DND-41 (cell line): ENCODE data around the gene SRGAP3.

Experiments
- ATAC-seq: fragments of 200-7000 bp; cut with Tn5 transposase; 3 replicates; pipeline ENCODE4 v1.9.1; 2021; ENCODE audit warnings: low read depth; ENCODE audit not compliant: insufficient read depth
- DNase-seq: peaks from one replicate; pipeline ENCODE4 v3.0.0-alpha.2; 2020
- H2AFZ ChIP-seq: 2 replicates; pipeline ENCODE4 v1.6.0; 2012; ENCODE audit warnings: low read depth, low read length
- H3K27ac ChIP-seq: 2 replicates; pipeline ENCODE4 v1.5.1; 2012; ENCODE audit warnings: low read length, inconsistent platforms
- H3K27me3 ChIP-seq: fragments of 200-600 bp; sonication (generic); 2 replicates; pipeline ENCODE4 v1.6.0; 2012; ENCODE audit warnings: low read length, mild to moderate bottlenecking, inconsistent platforms; ENCODE audit not compliant: insufficient read depth, poor library complexity
- H3K36me3 ChIP-seq: 2 replicates; pipeline ENCODE4 v1.5.1; 2012; ENCODE audit warnings: low read length, inconsistent platforms; ENCODE audit not compliant: insufficient read depth
- H3K4me1 ChIP-seq: 2 replicates; pipeline ENCODE4 v1.5.1; 2012; ENCODE audit warnings: mild to moderate bottlenecking, low read length; ENCODE audit not compliant: insufficient read depth
- H3K4me2 ChIP-seq: 2 replicates; pipeline ENCODE4 v1.6.0; 2012; ENCODE audit warnings: mild to moderate bottlenecking, moderate library complexity, low read length, inconsistent platforms; ENCODE audit not compliant: insufficient read depth
- H3K4me3 ChIP-seq, 2 experiments: fragments of 200-600 bp in 1 of 2; shearing (Covaris generic) in 1 of 2; 2 replicates each; pipeline ENCODE4 v1.5.1; 2012 to 2016; ENCODE audit warnings: inconsistent platforms in 2 of 2, low read length in 2 of 2, mild to moderate bottlenecking in 2 of 2, low read depth in 1 of 2, moderate library complexity in 1 of 2
- H3K79me2 ChIP-seq: 2 replicates; pipeline ENCODE4 v1.6.0; 2012; ENCODE audit warnings: low read length, inconsistent platforms; ENCODE audit not compliant: insufficient read depth
- H3K9ac ChIP-seq: 2 replicates; pipeline ENCODE4 v1.6.0; 2012; ENCODE audit warnings: low read depth, mild to moderate bottlenecking, inconsistent platforms, low read length, moderate library complexity
- H3K9me3 ChIP-seq: 2 replicates; pipeline ENCODE4 v1.5.1; 2012; ENCODE audit warnings: low read length, moderate library complexity, mild to moderate bottlenecking, inconsistent platforms; ENCODE audit not compliant: insufficient read depth, severe bottlenecking
- H4K20me1 ChIP-seq: 2 replicates; pipeline ENCODE4 v1.6.0; 2012; ENCODE audit warnings: low read length; ENCODE audit not compliant: insufficient read depth
- CTCF ChIP-seq: IDR thresholded peaks from 2 replicates; pipeline ENCODE4 v1.5.1; 2012; ENCODE audit warnings: borderline replicate concordance, low read length, moderate library complexity, mild to moderate bottlenecking; ENCODE audit not compliant: poor library complexity, severe bottlenecking; ENCODE audit errors: extremely low read depth
- EZH2 ChIP-seq: IDR thresholded peaks from 3 replicates; pipeline ENCODE4 v1.6.1; 2012; ENCODE audit warnings: borderline replicate concordance, low read depth, mild to moderate bottlenecking, moderate library complexity, low read length, inconsistent platforms; ENCODE audit not compliant: severe bottlenecking

SRGAP3 gene

DNA sequence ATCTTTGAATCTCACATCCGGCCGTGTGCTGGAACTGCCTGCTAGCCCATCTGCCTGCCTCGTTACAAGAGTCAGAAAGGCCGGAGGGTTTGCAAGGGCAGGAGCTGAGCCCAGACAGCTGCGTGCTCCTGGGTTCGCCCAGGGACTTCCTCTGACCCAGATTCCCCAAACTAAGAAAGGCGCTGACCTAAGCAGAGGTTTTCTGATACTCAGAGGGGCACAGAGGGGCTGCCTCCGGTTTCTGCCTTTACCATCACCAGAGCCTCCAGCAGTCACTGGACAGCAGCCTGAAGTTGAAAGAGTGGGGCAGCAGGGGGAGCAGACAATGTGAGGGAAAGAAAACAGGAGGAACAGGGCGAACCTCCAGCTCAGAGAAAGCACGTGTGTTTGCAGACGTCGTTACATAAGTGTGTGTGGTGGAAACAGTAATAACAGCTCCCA lies 252.7 kb downstream of the SRGAP3 start:
- no peak overlapping the region for H2AFZ ChIP-seq
- H3K27me3 ChIP-seq = peaks cover 16% of the 10 kb centered on the region
- no peaks in the 10 kb centered on the region for H3K79me2 ChIP-seq
- 0 out of 2 replicates have a peak, but pooled peaks cover 3% of the 10 kb centered on the region for H4K20me1 ChIP-seq
- no peaks in the 10 kb centered on the region for H3K36me3 ChIP-seq
- H3K27ac ChIP-seq = no peak overlapping the region
- TF ChIP-seq EZH2 (no peak), CTCF (no peak)
- H3K4me2 ChIP-seq = no peak overlapping the region
- no peaks in the 10 kb centered on the region for H3K4me1 ChIP-seq
- H3K9ac ChIP-seq = no peak overlapping the region
- no peak overlapping the region for H3K4me3 ChIP-seq
- ATAC-seq = no peak
- H3K9me3 ChIP-seq = no peaks in the 10 kb centered on the region
- no peak for DNase-seq

DNA sequence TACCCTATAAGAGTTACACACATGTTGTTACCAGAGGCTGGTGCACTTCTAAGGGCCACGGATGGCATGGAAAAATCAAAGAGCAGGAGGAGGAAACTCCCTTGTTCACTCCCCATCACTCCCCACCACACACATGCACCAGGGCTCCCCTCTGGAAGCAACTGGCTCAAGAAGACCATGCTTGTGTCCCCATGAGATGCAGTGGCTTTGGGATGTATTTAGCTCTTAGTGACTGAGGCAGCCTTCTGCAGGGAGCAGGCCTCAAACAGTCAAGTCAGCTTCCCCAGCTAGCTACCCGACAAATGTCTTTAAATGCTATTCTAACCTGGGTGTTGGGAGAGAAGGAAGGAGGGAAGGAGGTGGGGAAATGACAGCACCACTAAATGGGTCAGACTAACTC lies 253.2 kb downstream of the SRGAP3 start:
- ATAC-seq (no peak), DNase-seq (no peak)
- no peak overlapping the region for H3K4me3 ChIP-seq
- no peak overlapping the region for H3K4me2 ChIP-seq
- no peaks in the 10 kb centered on the region for H3K36me3 ChIP-seq
- no peak overlapping the region for H3K9ac ChIP-seq
- TF ChIP-seq CTCF = no peak
- TF ChIP-seq EZH2 = no peak
- H3K4me1 ChIP-seq = no peaks in the 10 kb centered on the region
- H4K20me1 ChIP-seq = 0 out of 2 replicates have a peak, but pooled peaks cover 3% of the 10 kb centered on the region
- H3K79me2 ChIP-seq = no peaks in the 10 kb centered on the region
- H3K9me3 ChIP-seq = no peaks in the 10 kb centered on the region
- H3K27me3 ChIP-seq = peaks cover 16% of the 10 kb centered on the region
- no peak overlapping the region for H3K27ac ChIP-seq
- H2AFZ ChIP-seq = no peak overlapping the region

DNA sequence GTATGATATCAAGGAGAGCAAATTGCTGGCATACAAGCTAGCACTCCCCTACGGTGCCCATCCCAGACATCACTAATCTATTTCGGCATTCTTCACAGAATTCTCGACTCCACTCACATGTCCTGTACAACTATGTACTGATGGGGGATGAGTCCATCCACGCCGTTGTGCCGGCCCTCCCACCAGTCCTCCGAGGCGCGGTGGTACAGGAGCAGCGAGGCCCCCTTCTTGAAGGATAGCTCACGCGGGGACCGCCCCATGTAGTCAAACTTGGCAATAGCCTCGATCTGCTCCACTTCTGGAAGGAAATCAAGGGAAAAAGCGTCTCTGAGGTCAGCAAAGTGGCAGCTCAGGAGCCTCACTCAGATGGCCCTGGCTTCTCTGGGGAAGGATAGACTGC lies 255.2 kb downstream of the SRGAP3 start:
- Histone ChIP-seq H4K20me1 (no peaks in the 10 kb centered on the region), H3K4me2 (no peak overlapping the region), H3K4me1 (no peaks in the 10 kb centered on the region), H3K27ac (no peak overlapping the region), H2AFZ (no peak overlapping the region), H3K79me2 (no peaks in the 10 kb centered on the region), H3K36me3 (no peaks in the 10 kb centered on the region), H3K4me3 (no peak overlapping the region), H3K27me3 (peaks cover 7% of the 10 kb centered on the region), H3K9ac (no peak overlapping the region), H3K9me3 (no peaks in the 10 kb centered on the region)
- DNase-seq = no peak
- TF ChIP-seq EZH2 (no peak), CTCF (no peak)
- ATAC-seq = no peak

DNA sequence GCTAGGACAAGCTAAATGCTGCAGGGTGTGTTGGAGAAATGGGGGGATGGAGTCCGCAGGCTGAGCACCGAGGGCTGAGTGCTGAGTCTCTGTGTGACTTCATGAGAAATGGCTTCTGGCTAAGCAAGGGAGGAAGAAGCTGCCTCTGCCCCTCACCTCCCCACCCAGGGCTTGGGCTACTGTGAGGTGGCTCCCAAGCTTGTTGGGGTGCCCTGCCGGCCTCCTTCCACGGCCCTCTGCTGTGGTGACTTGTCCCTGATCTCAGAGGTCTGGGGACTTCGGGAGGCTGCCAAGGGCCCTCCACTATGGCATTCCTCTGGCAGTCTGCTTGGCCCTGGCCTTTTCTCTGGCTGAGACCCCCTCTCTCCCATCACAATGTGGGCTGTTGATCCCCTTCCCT lies 256.1 kb downstream of the SRGAP3 start:
- Histone ChIP-seq H2AFZ (no peak overlapping the region), H3K4me3 (no peak overlapping the region), H3K9me3 (no peaks in the 10 kb centered on the region), H4K20me1 (no peaks in the 10 kb centered on the region), H3K4me2 (no peak overlapping the region), H3K27ac (no peak overlapping the region), H3K9ac (no peak overlapping the region), H3K27me3 (peaks cover 4% of the 10 kb centered on the region), H3K4me1 (no peaks in the 10 kb centered on the region), H3K79me2 (no peaks in the 10 kb centered on the region), H3K36me3 (no peaks in the 10 kb centered on the region)
- TF ChIP-seq EZH2 = no peak
- no peak for TF ChIP-seq CTCF
- ATAC-seq (no peak), DNase-seq (no peak)
